Hippocampal formation (tissue), 2 donors: ENCODE results near the gene GMDS.

Source experiments
- DNase-seq, 2 donors: peaks; one replicate each; lab custom pipeline; 2025; lab: John Stamatoyannopoulos, UW

GMDS gene

DNA sequence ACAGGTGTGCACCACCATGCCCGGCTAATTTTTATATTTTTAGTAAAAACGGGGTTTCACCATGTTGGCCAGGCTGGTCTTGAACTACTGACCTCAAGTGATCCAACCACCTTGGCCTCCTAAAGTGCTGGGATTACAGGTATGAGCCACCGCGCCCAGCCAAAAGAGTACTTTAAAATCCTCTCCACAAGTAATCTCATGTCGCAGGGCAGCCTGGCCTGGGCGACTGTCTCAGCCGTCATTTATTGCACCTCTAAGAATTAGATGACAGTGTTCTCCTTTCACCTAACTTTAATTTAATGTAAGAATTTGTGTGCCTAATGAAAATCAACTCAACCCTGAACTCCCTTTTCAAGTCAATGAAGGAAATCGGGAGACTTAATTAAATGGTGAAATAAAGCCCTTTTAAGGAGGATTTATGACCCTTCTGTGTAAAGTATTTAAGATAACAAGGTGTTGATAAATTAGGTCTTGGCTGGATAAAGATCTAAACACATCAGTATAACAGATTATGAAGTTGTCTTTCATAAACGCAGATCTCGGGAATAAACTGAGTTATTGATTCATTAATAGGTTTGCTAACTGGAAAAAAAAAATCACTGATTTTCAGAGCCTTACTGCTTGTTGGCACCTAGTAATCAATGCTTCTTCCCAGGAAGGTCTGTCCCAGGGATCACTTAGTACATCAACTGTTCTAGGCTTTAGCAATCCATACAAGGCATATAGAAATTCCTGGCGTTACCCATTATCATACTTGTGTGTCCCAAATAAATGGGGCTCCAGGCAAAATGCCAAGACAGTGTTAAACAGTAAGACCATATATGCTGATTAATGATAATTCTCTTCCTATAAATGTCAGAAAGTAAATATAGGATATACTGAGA lies 209.3 kb downstream of the GMDS start:
- no peak for DNase-seq

DNA sequence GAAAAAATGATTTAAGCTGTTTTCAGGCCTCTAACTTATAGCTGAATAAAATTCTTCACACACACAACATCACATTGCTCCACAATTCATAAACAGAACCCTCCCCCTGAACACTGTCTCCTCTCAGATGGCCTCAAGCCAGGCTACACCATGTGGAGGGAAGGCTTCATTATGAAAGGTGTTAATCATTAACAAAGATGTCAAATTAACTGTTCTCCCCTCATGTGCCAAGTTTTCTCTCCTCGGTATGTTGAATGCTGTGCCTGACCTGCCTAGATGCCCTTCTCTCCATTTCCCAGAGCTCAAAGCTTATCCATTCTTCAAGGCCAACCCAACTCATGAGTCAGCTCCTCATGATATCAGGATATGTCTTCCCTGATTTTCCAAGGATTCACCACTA lies 210.4 kb downstream of the GMDS start:
- DNase-seq, result no peak

DNA sequence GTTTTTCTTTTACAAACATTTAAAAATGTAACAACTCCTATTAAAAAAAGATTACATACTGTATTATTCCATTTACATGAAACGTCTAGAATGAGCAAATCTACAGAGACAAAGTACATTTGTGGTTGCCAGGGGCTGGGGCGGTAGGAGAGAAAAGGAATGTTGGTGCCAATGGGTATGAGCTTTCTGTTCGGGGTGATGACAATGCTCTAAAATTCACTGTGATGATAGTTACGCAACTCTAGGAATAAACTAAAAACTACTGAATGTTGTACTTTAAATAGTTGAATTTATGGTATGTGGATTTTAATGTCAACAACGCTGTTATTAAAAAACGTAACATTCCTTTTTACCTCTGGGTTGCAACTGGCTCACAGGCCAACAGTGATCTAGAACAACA lies 211.1 kb downstream of the GMDS start:
- DNase-seq, result no peak

DNA sequence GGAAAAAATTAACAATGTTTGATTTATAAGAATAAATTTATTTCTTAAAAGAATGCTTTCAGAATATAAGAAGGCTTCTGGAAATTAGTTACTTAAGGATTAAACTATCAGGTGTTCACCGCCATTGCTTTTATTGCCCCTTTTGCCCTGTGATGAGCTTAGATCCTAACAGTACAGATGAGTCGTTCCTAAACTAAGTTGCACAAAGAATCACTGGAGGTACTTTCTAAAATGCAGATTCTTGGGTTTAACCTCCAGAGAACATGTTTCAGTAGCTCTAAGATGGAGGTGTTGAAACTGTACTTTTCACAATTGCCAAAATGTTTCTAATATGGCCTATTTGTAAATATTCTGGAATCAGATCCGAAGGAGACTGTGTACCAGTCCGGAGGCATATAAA lies 211.9 kb downstream of the GMDS start:
- DNase-seq, result no peak

DNA sequence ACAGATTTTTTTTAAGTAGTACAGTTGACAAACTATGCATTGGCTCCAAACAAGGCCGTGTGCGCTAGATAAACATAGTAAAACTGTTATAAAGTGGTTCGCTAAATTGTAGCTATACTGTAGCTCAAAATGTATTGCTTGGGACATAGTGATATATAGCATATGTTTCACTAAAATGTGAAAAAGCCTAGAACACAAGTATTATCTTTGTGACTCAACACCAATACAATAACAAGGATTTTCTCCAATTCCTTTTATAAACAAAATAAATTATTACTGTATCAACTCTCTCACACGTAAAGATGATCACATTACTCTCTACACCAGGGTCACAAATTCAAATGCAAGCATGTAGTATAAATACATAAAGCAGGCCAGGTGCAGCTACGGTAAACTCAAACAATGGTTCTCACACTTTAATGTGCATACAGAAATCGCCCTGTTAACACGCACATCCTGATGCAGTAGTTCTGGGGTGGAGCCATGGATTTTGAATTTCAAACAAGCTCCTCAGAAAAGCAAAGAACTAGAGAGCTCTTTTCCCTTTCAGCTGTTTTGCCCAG lies 214.6 kb downstream of the GMDS start:
- DNase-seq, result no peak

- no peak for DNase-seq
Measured at GRCh38 chr6:2029952-2030351, 215.5 kb downstream of the GMDS start.

DNA sequence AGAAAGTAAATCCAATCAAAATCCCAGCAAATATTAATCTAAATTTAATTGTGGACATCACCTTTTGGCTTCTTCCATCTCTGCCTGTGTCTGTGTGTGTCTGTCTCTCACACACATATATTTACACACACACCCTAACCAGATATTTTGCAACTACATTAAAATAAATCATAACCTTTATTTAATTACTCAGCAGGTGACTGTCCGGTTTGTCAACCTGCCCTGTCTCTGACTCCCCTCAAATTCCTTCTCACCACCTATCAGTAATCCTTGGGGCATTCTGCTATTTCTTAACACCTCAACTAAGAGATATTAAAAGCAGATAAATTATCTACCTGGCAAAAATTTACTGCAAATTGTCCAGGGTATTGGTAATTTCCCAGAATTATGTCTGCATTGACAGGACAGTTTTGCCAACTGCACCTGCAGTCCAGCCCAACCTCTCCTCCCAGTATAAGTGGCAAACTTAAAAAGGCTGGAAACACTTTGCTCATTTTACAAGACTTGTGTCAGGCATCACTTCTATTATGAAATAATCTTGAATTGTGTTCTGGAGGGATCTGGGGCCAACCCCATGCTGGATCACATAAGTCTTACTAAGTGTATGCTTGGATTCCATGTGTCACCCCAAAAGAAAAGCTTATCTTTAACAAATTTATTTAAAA lies 216.1 kb downstream of the GMDS start:
- no peak for DNase-seq

- no peak for DNase-seq
Measured at GRCh38 chr6:2028457-2029038, 216.9 kb downstream of the GMDS start.

GRCh38 chr6:2026133-2026532 lies 219.3 kb downstream of the GMDS start:
- DNase-seq, result no peak

GRCh38 chr6:2021713-2022125 lies 223.7 kb downstream of the GMDS start:
- DNase-seq, result peak in 1 of 2 donors; percentile 12

- DNase-seq, result no peak
Measured at GRCh38 chr6:2020909-2021308, 224.5 kb downstream of the GMDS start.

- DNase-seq, result no peak
Measured at GRCh38 chr6:2019051-2019450, 226.4 kb downstream of the GMDS start.

- DNase-seq, result no peak
Measured at GRCh38 chr6:2016040-2016439, 229.4 kb downstream of the GMDS start.

DNA sequence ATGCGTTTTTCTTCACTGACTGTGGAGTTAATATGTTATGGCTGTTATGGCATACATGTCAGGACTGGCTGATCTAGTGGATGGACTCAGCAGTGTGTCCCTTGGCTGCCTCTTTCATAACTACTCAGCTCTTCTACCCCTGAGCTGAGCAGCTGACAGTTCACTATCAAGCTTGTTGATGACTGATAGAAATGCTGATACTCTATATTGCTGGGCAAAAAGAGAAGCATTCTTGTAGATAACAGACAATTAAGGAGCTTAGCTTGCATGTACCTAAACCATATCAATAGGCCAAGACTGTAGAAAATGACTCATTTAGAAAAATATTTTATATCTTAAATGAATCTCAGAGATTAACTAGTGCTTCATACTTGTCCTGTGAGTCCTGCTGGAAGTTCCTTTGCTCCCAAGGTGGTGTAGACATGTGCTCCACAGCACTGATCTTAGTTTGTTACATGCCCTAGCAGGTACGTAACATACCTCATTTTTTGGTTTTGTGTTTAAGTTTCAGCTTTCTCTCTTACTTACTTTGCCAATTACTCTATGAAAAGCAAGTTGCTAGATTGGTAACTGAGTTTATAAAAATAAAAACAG lies 236.9 kb downstream of the GMDS start:
- DNase-seq, result no peak

GRCh38 chr6:2007165-2007564 lies 238.2 kb downstream of the GMDS start:
- DNase-seq, result no peak

DNA sequence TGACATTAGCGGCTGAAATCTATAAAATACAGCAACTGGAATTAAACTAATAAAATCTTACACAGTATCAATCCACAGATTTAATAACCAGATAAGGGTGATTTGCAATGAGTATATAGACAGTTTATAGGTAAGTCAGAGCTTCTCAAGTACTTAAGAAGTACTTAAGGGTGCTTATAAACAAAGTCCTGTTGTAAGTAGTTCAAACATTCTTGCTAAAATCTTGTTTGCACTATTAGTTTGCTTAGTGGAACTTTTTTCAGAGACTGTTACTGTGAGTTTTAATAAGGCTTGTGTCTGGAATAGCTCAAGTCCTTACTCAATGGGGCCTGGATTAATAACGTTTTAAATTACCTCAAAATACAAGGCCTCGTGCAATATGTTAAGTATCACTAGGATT lies 240.5 kb downstream of the GMDS start:
- DNase-seq, result no peak

- no peak for DNase-seq
Measured at GRCh38 chr6:2000962-2001361, 244.4 kb downstream of the GMDS start.

DNA sequence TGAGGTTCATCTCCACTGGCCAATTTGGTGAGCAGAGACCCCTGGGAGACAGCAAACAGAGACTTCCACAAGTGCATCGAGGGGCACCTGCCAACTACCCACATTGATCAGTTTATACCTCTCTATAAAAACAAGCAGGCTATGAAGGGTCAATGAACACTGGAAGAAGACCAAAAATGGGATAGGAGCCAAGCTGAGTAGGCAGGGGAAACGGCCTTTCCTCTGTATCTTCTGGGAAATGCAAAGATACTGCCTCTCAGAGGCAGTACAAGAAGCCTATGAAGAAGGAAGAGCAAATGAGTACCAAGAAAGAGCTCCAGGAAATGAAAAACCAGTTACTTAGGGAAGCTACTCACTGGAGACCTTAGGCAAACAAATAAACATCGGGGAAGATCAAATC lies 247.7 kb downstream of the GMDS start:
- DNase-seq, result no peak

DNA sequence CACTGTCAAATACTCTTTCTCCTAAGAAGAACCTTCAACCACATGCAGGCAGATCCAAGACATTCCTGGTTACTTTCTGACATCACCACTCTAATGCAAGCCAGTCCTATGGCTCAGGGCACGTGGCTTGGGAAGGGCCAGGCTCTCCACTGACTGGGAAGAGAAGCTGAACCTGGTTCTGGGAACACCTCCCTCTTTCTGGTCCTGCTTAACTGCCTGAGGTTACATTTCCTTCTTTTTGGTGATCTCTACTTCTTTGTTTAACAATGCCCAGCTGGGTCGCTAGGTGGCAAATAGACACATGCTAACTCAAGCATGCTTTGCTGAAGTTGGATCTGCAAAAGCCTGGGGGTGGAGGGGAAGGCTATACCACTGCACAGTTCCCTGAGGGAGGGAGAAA lies 249.8 kb downstream of the GMDS start:
- no peak for DNase-seq

GRCh38 chr6:1993042-1993441 lies 252.4 kb downstream of the GMDS start:
- no peak for DNase-seq

DNA sequence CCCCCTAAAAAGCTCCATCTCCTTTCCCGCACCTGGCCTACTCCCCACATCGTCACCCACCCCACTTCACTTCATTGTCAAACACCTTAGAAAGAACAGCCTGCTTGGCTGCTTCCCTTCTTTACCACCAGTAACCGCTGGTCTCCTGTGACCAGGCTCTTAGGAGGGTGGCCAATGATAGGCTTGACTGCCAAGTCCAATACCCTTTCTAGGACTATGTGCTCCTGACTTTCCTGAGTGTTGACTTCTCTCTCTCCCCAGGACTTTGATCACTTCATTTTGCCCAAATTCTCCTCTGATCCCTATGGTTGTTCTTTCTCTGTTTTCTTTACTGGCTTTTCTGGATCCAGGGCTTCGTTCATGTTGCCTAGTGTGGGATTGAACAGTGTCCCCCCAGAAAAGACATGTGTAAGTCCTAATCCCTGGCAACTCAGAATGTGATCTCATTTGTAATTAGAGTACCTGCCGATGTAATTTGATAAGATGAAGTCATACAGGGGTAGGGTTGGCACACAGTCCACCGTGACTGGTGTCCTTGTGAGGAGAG lies 254.0 kb downstream of the GMDS start:
- DNase-seq, result no peak

GRCh38 chr6:1988843-1989242 lies 256.6 kb downstream of the GMDS start:
- no peak for DNase-seq
